ENCODE data around the gene SLC2A9. TPM values are rescaled to one million over a fixed set of nuclear protein-coding genes. Genes with fewer than 3 reads are reported as not detected.

Gene SLC2A9
- total and polyA plus RNA-seq, 8 donors: 2.2 to 19.0 (median 4.3) TPM

GRCh38 chr4:9919047-9919446 lies 102.2 kb downstream of the SLC2A9 start:
- H3K4me1 ChIP-seq: no peaks in the 10 kb centered on the region

DNA sequence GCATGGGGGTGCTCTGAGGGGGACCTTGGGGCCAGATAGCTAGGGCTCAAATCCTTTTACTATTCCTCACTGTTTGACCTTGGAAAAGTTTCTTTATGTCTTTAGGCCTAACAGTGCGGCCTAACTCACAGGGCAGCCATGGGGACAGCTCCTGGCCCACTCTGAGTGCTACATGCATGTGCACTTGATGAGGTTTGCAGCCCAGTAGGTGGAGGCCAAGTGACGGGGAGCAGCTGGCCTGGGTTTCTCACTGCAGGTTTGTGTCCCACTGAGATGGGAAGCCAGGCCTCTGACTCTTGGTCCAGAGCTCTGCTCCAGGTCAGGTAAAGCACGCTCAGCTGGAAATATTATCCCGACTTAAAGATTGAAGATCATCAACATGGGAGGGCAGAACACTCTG lies 102.8 kb downstream of the SLC2A9 start:
- H3K27ac ChIP-seq: no peak overlapping the region
- TF ChIP-seq, protein P1, sequence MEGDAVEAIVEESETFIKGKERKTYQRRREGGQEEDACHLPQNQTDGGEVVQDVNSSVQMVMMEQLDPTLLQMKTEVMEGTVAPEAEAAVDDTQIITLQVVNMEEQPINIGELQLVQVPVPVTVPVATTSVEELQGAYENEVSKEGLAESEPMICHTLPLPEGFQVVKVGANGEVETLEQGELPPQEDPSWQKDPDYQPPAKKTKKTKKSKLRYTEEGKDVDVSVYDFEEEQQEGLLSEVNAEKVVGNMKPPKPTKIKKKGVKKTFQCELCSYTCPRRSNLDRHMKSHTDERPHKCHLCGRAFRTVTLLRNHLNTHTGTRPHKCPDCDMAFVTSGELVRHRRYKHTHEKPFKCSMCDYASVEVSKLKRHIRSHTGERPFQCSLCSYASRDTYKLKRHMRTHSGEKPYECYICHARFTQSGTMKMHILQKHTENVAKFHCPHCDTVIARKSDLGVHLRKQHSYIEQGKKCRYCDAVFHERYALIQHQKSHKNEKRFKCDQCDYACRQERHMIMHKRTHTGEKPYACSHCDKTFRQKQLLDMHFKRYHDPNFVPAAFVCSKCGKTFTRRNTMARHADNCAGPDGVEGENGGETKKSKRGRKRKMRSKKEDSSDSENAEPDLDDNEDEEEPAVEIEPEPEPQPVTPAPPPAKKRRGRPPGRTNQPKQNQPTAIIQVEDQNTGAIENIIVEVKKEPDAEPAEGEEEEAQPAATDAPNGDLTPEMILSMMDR (IDR thresholded peaks at IDR 0.05): no peak
- intact Hi-C loops (cut with DNase I): no loop called here
- no peak for ATAC-seq
- DNase-seq: no peak
- H3K9me3 ChIP-seq: no peaks in the 10 kb centered on the region
- no peaks in the 10 kb centered on the region for H3K27me3 ChIP-seq
- H3K4me1 ChIP-seq: no peaks in the 10 kb centered on the region
- H3K36me3 ChIP-seq: no peaks in the 10 kb centered on the region
- H3K4me3 ChIP-seq: no peak overlapping the region

More at GRCh38 chr4:9919047-9919446, 102.2 kb downstream of the SLC2A9 start:
- H3K9me3 ChIP-seq: no peaks in the 10 kb centered on the region
- H3K36me3 ChIP-seq: no peaks in the 10 kb centered on the region
- no peak overlapping the region for H3K27ac ChIP-seq
- ATAC-seq: no peak
- TF ChIP-seq, protein P1 (IDR thresholded peaks at IDR 0.05): no peak
- intact Hi-C loops (cut with DNase I): no loop called here
- H3K4me3 ChIP-seq: no peak overlapping the region
- no peak for DNase-seq
- no peaks in the 10 kb centered on the region for H3K27me3 ChIP-seq

DNA sequence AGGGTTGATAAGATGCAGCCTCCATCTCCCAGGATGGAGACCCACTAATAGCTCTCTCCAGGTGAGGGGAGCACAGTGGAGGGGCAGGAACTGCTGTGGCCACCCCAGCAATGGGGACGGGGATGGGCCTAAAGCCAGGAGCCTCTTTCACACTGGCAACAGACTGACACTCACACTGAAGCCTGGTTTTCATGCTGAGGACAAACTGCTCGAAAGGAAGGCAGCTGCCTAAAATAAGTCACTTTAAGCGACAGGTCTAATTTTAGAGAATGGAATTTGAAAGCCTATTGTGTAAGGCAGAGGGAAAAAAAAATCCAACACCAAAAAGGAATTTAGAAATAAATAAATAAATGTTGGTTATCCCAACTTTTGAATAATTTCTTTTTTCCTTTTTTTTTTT lies 104.4 kb downstream of the SLC2A9 start:
- ATAC-seq: no peak
- intact Hi-C loops (cut with DNase I): no loop called here
- TF ChIP-seq, protein P1 (IDR thresholded peaks at IDR 0.05): no peak

DNA sequence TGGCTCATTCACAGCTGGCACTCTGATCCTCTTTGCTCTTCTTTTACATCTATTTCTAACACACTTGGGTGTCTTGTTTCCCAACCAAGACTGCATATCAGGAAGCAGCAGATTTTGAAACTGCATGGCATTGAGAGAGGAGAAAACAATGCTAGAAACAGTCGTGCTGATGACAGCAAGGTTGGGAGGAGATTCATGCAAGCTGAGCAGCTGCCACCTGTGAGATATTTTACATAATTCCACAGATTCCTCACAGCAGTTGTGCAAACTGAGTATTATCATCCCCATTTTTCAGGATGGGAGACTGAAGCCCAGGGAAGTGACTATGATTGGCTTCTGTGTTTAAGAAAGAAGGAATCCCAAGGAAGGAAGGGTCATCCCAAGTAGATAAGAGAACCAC lies 105.0 kb downstream of the SLC2A9 start:
- no peaks in the 10 kb centered on the region for H3K36me3 ChIP-seq
- DNase-seq (no peak), ATAC-seq (no peak)
- no peaks in the 10 kb centered on the region for H3K4me1 ChIP-seq
- intact Hi-C loops (cut with DNase I): no loop called here
- TF ChIP-seq, protein P1 (IDR thresholded peaks at IDR 0.05): no peak
- H3K4me3 ChIP-seq: no peak overlapping the region
- H3K27ac ChIP-seq: no peak overlapping the region
- no peaks in the 10 kb centered on the region for H3K9me3 ChIP-seq
- no peaks in the 10 kb centered on the region for H3K27me3 ChIP-seq

More for the DNA sequence above, 104.4 kb downstream of the SLC2A9 start:
- H3K4me3 ChIP-seq: no peak overlapping the region
- DNase-seq: no peak
- no peaks in the 10 kb centered on the region for H3K4me1 ChIP-seq
- no peaks in the 10 kb centered on the region for H3K36me3 ChIP-seq
- H3K9me3 ChIP-seq: no peaks in the 10 kb centered on the region
- no peaks in the 10 kb centered on the region for H3K27me3 ChIP-seq
- H3K27ac ChIP-seq: no peak overlapping the region

DNA sequence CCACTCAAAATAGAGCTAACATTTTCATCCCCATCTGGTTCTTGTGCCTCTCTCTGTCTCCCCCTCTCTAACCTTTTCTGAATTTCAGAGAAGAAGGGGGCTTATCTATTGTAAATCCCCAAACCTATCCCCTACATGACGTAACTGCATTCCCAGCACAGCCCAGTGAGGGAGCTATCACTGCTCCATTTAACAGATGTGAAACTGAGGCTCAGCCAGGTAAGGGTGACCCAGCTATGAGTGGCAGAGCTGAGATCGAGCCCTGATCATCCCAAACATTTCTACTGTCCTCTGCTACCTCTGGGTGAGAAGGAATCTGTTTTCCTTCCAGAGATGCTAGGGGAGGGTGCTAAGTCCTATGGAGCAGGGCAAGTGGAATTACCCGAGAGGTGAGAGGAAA lies 107.5 kb downstream of the SLC2A9 start:
- no peak for ATAC-seq
- no peak overlapping the region for H3K27ac ChIP-seq
- H3K27me3 ChIP-seq: no peaks in the 10 kb centered on the region
- no peak overlapping the region for H3K4me3 ChIP-seq
- no peak for DNase-seq
- no peaks in the 10 kb centered on the region for H3K9me3 ChIP-seq
- TF ChIP-seq, protein P1 (IDR thresholded peaks at IDR 0.05): no peak
- no peaks in the 10 kb centered on the region for H3K36me3 ChIP-seq
- intact Hi-C loops (cut with DNase I): no loop called here
- H3K4me1 ChIP-seq: no peaks in the 10 kb centered on the region

Data from left lung (tissue), 10 donors.